ENCODE data around the gene VSIR.

DNA sequence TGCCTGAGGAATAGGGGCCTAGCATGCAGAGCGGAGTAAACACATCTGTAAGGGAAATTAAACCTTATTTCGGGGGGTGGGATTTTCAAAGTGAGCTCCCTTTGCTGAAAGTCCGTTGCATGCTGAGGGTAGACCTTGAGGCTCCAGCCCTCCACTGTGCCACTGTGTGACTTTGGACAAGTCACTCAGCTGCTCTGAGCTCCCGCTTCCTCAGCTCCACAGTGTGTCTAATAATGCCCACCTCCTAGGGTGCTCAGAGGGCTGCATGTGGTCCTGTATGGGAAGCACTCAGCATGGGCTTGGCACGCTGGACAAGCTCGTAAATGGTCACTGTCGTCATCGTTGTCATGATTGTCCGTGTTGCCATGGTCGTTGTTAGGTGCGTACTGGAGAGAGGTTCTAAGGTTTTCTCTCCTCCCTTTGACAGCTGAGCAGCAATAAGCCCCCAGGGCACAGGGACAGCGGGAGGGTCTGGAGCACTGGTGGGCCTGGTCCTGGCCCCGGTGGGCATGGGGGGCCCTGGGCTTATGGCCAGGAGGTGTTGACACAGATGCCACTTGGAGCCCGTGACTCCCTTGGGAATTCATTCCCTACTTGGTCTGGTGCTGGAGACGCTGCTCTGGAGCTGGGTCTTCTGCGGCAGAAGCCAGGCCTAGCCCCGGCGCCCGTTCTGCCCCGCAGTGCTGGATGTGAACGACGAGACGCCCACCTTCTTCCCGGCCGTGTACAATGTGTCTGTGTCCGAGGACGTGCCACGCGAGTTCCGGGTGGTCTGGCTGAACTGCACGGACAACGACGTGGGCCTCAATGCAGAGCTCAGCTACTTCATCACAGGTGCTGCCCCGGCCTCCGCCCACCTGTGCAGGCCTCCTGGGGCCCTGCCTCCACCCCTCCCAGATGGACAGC, 66.9 kb downstream of the VSIR start:
- TF ChIP-seq POLR2AphosphoS5 (IDR thresholded peaks at IDR 0.05; ENCODE audit: low read depth, low read length) (no peak), YY1 (IDR thresholded peaks at IDR 0.05; ENCODE audit: low read depth) (no peak), RCOR1 (IDR thresholded peaks at IDR 0.05; ENCODE audit: low read length) (no peak)
- TF ChIP-seq, protein P1, sequence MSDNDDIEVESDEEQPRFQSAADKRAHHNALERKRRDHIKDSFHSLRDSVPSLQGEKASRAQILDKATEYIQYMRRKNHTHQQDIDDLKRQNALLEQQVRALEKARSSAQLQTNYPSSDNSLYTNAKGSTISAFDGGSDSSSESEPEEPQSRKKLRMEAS (IDR thresholded peaks at IDR 0.05; ENCODE audit: low read depth), result no peak
- TF ChIP-seq, protein P2, sequence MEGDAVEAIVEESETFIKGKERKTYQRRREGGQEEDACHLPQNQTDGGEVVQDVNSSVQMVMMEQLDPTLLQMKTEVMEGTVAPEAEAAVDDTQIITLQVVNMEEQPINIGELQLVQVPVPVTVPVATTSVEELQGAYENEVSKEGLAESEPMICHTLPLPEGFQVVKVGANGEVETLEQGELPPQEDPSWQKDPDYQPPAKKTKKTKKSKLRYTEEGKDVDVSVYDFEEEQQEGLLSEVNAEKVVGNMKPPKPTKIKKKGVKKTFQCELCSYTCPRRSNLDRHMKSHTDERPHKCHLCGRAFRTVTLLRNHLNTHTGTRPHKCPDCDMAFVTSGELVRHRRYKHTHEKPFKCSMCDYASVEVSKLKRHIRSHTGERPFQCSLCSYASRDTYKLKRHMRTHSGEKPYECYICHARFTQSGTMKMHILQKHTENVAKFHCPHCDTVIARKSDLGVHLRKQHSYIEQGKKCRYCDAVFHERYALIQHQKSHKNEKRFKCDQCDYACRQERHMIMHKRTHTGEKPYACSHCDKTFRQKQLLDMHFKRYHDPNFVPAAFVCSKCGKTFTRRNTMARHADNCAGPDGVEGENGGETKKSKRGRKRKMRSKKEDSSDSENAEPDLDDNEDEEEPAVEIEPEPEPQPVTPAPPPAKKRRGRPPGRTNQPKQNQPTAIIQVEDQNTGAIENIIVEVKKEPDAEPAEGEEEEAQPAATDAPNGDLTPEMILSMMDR (IDR thresholded peaks at IDR 0.05), result no peak
